Endodermal cell (in vitro differentiated cells): ENCODE data around the gene TSC22D2. TPM values are rescaled to one million over a fixed set of nuclear protein-coding genes. Genes with fewer than 3 reads are reported as not detected.

Source experiments
- DNase-seq: peaks from one replicate; pipeline ENCODE4 v3.0.0-alpha.2; 2017
- H3K27ac ChIP-seq: 2 replicates; pipeline ENCODE4 v1.5.1; 2013; ENCODE audit warnings: mild to moderate bottlenecking, low read depth, low read length, moderate library complexity
- H3K27me3 ChIP-seq: 2 replicates; pipeline ENCODE4 v1.6.1; 2013; ENCODE audit warnings: mild to moderate bottlenecking, low read length, moderate library complexity; ENCODE audit not compliant: insufficient read depth, control insufficient read depth, poor library complexity, severe bottlenecking
- H3K36me3 ChIP-seq: 2 replicates; pipeline ENCODE4 v1.7.0; 2013; ENCODE audit warnings: mild to moderate bottlenecking, low read length, moderate library complexity; ENCODE audit not compliant: control insufficient read depth, insufficient read depth
- H3K4me1 ChIP-seq: one replicate; pipeline ENCODE4 v1.7.0; 2013; ENCODE audit warnings: low read length; ENCODE audit not compliant: control insufficient read depth, insufficient read depth
- H3K4me3 ChIP-seq: 2 replicates; pipeline ENCODE4 v1.5.1; 2013; ENCODE audit warnings: mild to moderate bottlenecking, low read length, moderate library complexity
- H3K9ac ChIP-seq: 2 replicates; pipeline ENCODE4 v1.6.1; 2013; ENCODE audit warnings: mild to moderate bottlenecking, low read length, moderate library complexity; ENCODE audit not compliant: poor library complexity, severe bottlenecking; ENCODE audit errors: extremely low read depth
- H3K9me3 ChIP-seq: 2 replicates; pipeline ENCODE4 v1.6.1; 2013; ENCODE audit warnings: mild to moderate bottlenecking, low read length, moderate library complexity; ENCODE audit not compliant: control insufficient read depth
- H3K27ac Mint-ChIP-seq: 2 replicates; pipeline ENCODE4 v1.8.0; 2020; ENCODE audit warnings: mixed read lengths
- H3K27me3 Mint-ChIP-seq: 2 replicates; pipeline ENCODE4 v1.8.0; 2021; ENCODE audit warnings: mild to moderate bottlenecking, mixed read lengths; ENCODE audit not compliant: insufficient read depth
- H3K36me3 Mint-ChIP-seq: 2 replicates; pipeline ENCODE4 v1.8.0; 2020; ENCODE audit warnings: low read depth, mixed read lengths
- H3K4me1 Mint-ChIP-seq: 2 replicates; pipeline ENCODE4 v1.8.0; 2020; ENCODE audit warnings: mixed read lengths
- H3K4me3 Mint-ChIP-seq: 2 replicates; pipeline ENCODE4 v1.8.0; 2020; ENCODE audit warnings: mild to moderate bottlenecking, moderate library complexity, mixed read lengths
- H3K9me3 Mint-ChIP-seq: 2 replicates; pipeline ENCODE4 v1.8.0; 2020; ENCODE audit warnings: mild to moderate bottlenecking, mixed read lengths
- CTCF ChIP-seq: fragments of 200-600 bp; sonication (generic); conservative IDR thresholded peaks from 2 replicates; pipeline ENCODE4 v1.5.0; 2021; ENCODE audit warnings: antibody characterized with exemption, mild to moderate bottlenecking
- WGBS, 2 experiments: methylation state at CpG; one replicate each; pipeline versions ENCODE4 v1.1.5 to v1.1.7; 2013; ENCODE audit warnings: missing lambda C conversion rate in 2 of 2, mixed read lengths in 1 of 2; ENCODE audit not compliant: insufficient coverage in 1 of 2, insufficient read length in 1 of 2; 5-methylcytosine and 5-hydroxymethylcytosine counted together
- total RNA-seq, 2 donors: library from RNA; stranded (reverse); fragmentation: NEBNext Ultra II Directional in 1 of 2; extraction: Animal tissue kit (Norgen Biotek cat#: 25700) in 1 of 2; gene quantifications; 2 replicates in 1 of 2; 3 replicates in 1 of 2; pipeline ENCODE4 v1.2.1, GENCODE V29; 2021

Gene TSC22D2
- total RNA-seq, 2 donors from 2014 or later = 25.6 to 29.1 TPM

- H3K27ac ChIP-seq = no peak overlapping the region
- WGBS, 2 experiments = 100% methylated on average over 1 of the region's 1 CpG
- no peaks in the 10 kb centered on the region for H3K27me3 ChIP-seq
- H3K36me3 Mint-ChIP-seq = peaks cover under 1% of the 10 kb centered on the region
- no peak overlapping the region for H3K9ac ChIP-seq
- H3K9me3 ChIP-seq = no peaks in the 10 kb centered on the region
- peaks cover 21% of the 10 kb centered on the region for H3K4me1 Mint-ChIP-seq
- peaks cover under 1% of the 10 kb centered on the region for H3K36me3 ChIP-seq
- no peak overlapping the region for H3K4me3 ChIP-seq
- H3K9me3 Mint-ChIP-seq = no peaks in the 10 kb centered on the region
- H3K4me1 ChIP-seq = peaks cover 6% of the 10 kb centered on the region
- TF ChIP-seq CTCF = no peak
- no peak overlapping the region for H3K4me3 Mint-ChIP-seq
- H3K27ac Mint-ChIP-seq = no peak overlapping the region
- no peaks in the 10 kb centered on the region for H3K27me3 Mint-ChIP-seq
- no peak for DNase-seq
Observed at GRCh38 chr3:150451329-150452048, 43.4 kb downstream of the TSC22D2 start.

- H3K4me1 Mint-ChIP-seq = peaks cover 16% of the 10 kb centered on the region
- H3K27me3 Mint-ChIP-seq = no peaks in the 10 kb centered on the region
- 97 to 100% methylated on average over 2 to 4 of the region's 4 CpGs for WGBS, 2 experiments
- Histone ChIP-seq H3K4me1 (peaks cover 6% of the 10 kb centered on the region), H3K9me3 (no peaks in the 10 kb centered on the region), H3K9ac (no peak overlapping the region), H3K27ac (no peak overlapping the region), H3K36me3 (peaks cover 17% of the 10 kb centered on the region), H3K27me3 (no peaks in the 10 kb centered on the region), H3K4me3 (no peak overlapping the region)
- H3K27ac Mint-ChIP-seq = no peak overlapping the region
- DNase-seq = no peak
- no peak overlapping the region for H3K4me3 Mint-ChIP-seq
- no peaks in the 10 kb centered on the region for H3K9me3 Mint-ChIP-seq
- peaks cover 14% of the 10 kb centered on the region for H3K36me3 Mint-ChIP-seq
- TF ChIP-seq CTCF = no peak
Observed at GRCh38 chr3:150453353-150453752, 45.3 kb downstream of the TSC22D2 start.

GRCh38 chr3:150454085-150454484 is 46.0 kb downstream of the TSC22D2 start:
- no peak overlapping the region for H3K4me3 Mint-ChIP-seq
- TF ChIP-seq CTCF = no peak
- Histone ChIP-seq H3K4me3 (no peak overlapping the region), H3K4me1 (peaks cover 6% of the 10 kb centered on the region), H3K27ac (no peak overlapping the region), H3K9ac (no peak overlapping the region), H3K36me3 (peaks cover 24% of the 10 kb centered on the region), H3K27me3 (no peaks in the 10 kb centered on the region), H3K9me3 (no peaks in the 10 kb centered on the region)
- peaks cover 16% of the 10 kb centered on the region for H3K4me1 Mint-ChIP-seq
- WGBS, 2 experiments = 95 to 100% methylated on average over 1 to 2 of the region's 2 CpGs
- DNase-seq = no peak
- no peaks in the 10 kb centered on the region for H3K27me3 Mint-ChIP-seq
- H3K9me3 Mint-ChIP-seq = no peaks in the 10 kb centered on the region
- peaks cover 21% of the 10 kb centered on the region for H3K36me3 Mint-ChIP-seq
- H3K27ac Mint-ChIP-seq = no peak overlapping the region
